Endothelial cell of umbilical vein (primary cell): ENCODE measurements around the gene LORICRIN. TPM values are rescaled to one million over a fixed set of nuclear protein-coding genes. Genes with fewer than 3 reads are reported as not detected.

ENCODE experiments used
- BruUV-seq: library from RNA; stranded (reverse); fragments of 400-500 nt; replicated peaks from 2 replicates; lab custom pipeline; 2021; lab: Mats Ljungman, UMichigan
- CTCF ChIA-PET: fragments of 300-600, 350-600 bp; sonication (Branson Sonifier 250); formaldehyde crosslinking; loops from one replicate; lab custom pipeline; 2021; ENCODE audit warnings: antibody characterized with exemption, inconsistent platforms; lab: Charles Lee
- POLR2A ChIA-PET: fragments of 300-600, 350-600 bp; sonication (Branson Sonifier 250); formaldehyde crosslinking; loops from one replicate; lab custom pipeline; 2021; ENCODE audit warnings: antibody characterized with exemption, inconsistent platforms; lab: Charles Lee
- DNase-seq: peaks from one replicate; pipeline ENCODE4 v3.0.0-alpha.2; 2011; ENCODE audit warnings: low read depth, low spot score
- FAIRE-seq: peaks from 2 replicates; lab custom pipeline; 2011; peaks lifted over from hg19 to GRCh38; lab: Jason Lieb, UNC
- H2AFZ ChIP-seq: 2 replicates; pipeline ENCODE4 v1.6.0; 2012; ENCODE audit warnings: low read depth, low read length, control low read depth, inconsistent platforms
- H3K27ac ChIP-seq: 2 replicates; pipeline ENCODE4 v1.5.1; 2011; ENCODE audit warnings: low read depth, mild to moderate bottlenecking, control low read depth, low read length, moderate library complexity; ENCODE audit not compliant: insufficient read depth
- H3K27me3 ChIP-seq, 2 experiments: 2 replicates each; pipeline versions ENCODE4 v1.6.0 to v1.6.1; 2011; ENCODE audit warnings: low read length in 2 of 2, mixed read lengths in 1 of 2; ENCODE audit not compliant: control insufficient read depth in 2 of 2, insufficient read depth in 2 of 2
- H3K36me3 ChIP-seq, 2 experiments: 2 replicates in 1 of 2; 3 replicates in 1 of 2; pipeline ENCODE4 v1.5.1; 2011; ENCODE audit warnings: low read length in 2 of 2, mild to moderate bottlenecking in 1 of 2, moderate library complexity in 1 of 2; ENCODE audit not compliant: control insufficient read depth in 2 of 2, insufficient read depth in 2 of 2; ENCODE audit errors: extremely low read depth in 1 of 2
- H3K4me1 ChIP-seq: 3 replicates; pipeline ENCODE4 v1.5.1; 2011; ENCODE audit warnings: mild to moderate bottlenecking, low read length; ENCODE audit not compliant: control insufficient read depth, insufficient read depth; ENCODE audit errors: extremely low read depth
- H3K4me2 ChIP-seq: 2 replicates; pipeline ENCODE4 v1.6.1; 2011; ENCODE audit warnings: low read length, control low read depth, mixed read lengths; ENCODE audit not compliant: insufficient read depth
- H3K4me3 ChIP-seq, 3 experiments: fragments of 200-600 bp in 1 of 3; sonication (generic), shearing (Covaris generic) in 1 of 3; replicated peaks in 1 of 3; 2 replicates each; pipeline ENCODE4 v1.5.1; 2011 to 2016; ENCODE audit warnings: control low read depth in 3 of 3, low read length in 3 of 3, mild to moderate bottlenecking in 2 of 3, inconsistent platforms in 1 of 3, low read depth in 1 of 3, moderate library complexity in 1 of 3; ENCODE audit not compliant: insufficient read depth in 1 of 3
- H3K79me2 ChIP-seq: 2 replicates; pipeline ENCODE4 v1.6.0; 2012; ENCODE audit warnings: low read length, inconsistent platforms; ENCODE audit not compliant: control insufficient read depth, insufficient read depth
- H3K9ac ChIP-seq: replicated peaks from 2 replicates; pipeline ENCODE3; 2011; ENCODE audit warnings: low read length, control low read depth; ENCODE audit not compliant: insufficient read depth; ENCODE audit errors: extremely low read depth
- H3K9me1 ChIP-seq: replicated peaks from 3 replicates; pipeline ENCODE4 v1.6.0; 2011; ENCODE audit warnings: mild to moderate bottlenecking, low read length; ENCODE audit not compliant: control insufficient read depth, insufficient read depth; ENCODE audit errors: extremely low read depth
- H3K9me3 ChIP-seq: replicated peaks from 2 replicates; pipeline ENCODE4 v1.5.1; 2012; ENCODE audit warnings: low read length, inconsistent platforms; ENCODE audit not compliant: control insufficient read depth, insufficient read depth
- H4K20me1 ChIP-seq: replicated peaks from 2 replicates; pipeline ENCODE3; 2011; ENCODE audit warnings: mild to moderate bottlenecking, low read length; ENCODE audit not compliant: control insufficient read depth, insufficient read depth; ENCODE audit errors: extremely low read depth
- CTCF ChIP-seq, 2 donors: IDR thresholded peaks; 1 replicate in 1 of 2; 2 replicates in 1 of 2; pipeline ENCODE4 v1.5.1; 2011; ENCODE audit warnings: low read length in 2 of 2, mild to moderate bottlenecking in 2 of 2, moderate library complexity in 2 of 2, control low read depth in 1 of 2, inconsistent platforms in 1 of 2, low read depth in 1 of 2; ENCODE audit not compliant: insufficient read depth in 1 of 2; ENCODE audit errors: extremely low read depth in 1 of 2
- EZH2 ChIP-seq: IDR thresholded peaks from 2 replicates; pipeline ENCODE4 v1.6.1; 2012; ENCODE audit warnings: borderline replicate concordance, low read depth, mild to moderate bottlenecking, moderate library complexity, low read length, inconsistent platforms; ENCODE audit not compliant: severe bottlenecking
- FOS ChIP-seq: IDR thresholded peaks from 2 replicates; pipeline ENCODE4 v1.6.1; 2011; ENCODE audit warnings: mild to moderate bottlenecking, low read length, moderate library complexity, borderline replicate concordance; ENCODE audit not compliant: insufficient read depth
- GATA2 ChIP-seq: IDR thresholded peaks from 2 replicates; pipeline ENCODE4 v1.7.0; 2011; ENCODE audit warnings: low read depth, mild to moderate bottlenecking, moderate library complexity, mixed read lengths, low read length; ENCODE audit not compliant: insufficient read length, insufficient read depth
- JUN ChIP-seq: IDR thresholded peaks from 2 replicates; pipeline ENCODE4 v1.6.1; 2011; ENCODE audit warnings: borderline replicate concordance, low read depth; ENCODE audit not compliant: insufficient read length, insufficient read depth
- MAX ChIP-seq: IDR thresholded peaks from 2 replicates; pipeline ENCODE4 v1.6.1; 2011; ENCODE audit not compliant: insufficient read depth, insufficient read length
- MYC ChIP-seq: IDR thresholded peaks from one replicate; pipeline ENCODE4 v1.6.1; 2011; ENCODE audit warnings: mild to moderate bottlenecking, low read depth, low read length
- POLR2A ChIP-seq: IDR thresholded peaks from 2 replicates; pipeline ENCODE4 v1.6.1; 2012; ENCODE audit warnings: low read depth, mild to moderate bottlenecking, control low read depth, low read length
- POLR2AphosphoS5 ChIP-seq: IDR thresholded peaks from 2 replicates; pipeline ENCODE4 v1.6.1; 2012; ENCODE audit warnings: low read depth, mild to moderate bottlenecking, control low read depth, low read length, moderate library complexity; ENCODE audit not compliant: insufficient read depth
- dilution Hi-C: fragments of 300-500 bp; cut with MboI; formaldehyde crosslinking; loops from one replicate; pipeline ENCODE4 v1.15.0; 2019; ENCODE audit warnings: low sequenced_read_pairs; ENCODE audit not compliant: extremely low pct_ligation_motif_present
- intact Hi-C: fragments of 100-400 bp; cut with micrococcal nuclease; formaldehyde crosslinking; loops from one replicate; pipeline ENCODE4 v1.10.0; 2022
- polyA plus RNA-seq, 4 experiments: library from polyadenylated mRNA; depleted of rRNA in 3 of 4; stranded (reverse) in 3 of 4; unstranded in 1 of 4; fragments of >200 nt; gene quantifications; 2 replicates each; pipeline versions ENCODE4 v1.2.1 to v1.2.3, GENCODE V29; 2011 to 2012; ENCODE audit warnings: missing spikeins in 1 of 4
- total RNA-seq: library from RNA; stranded (reverse); gene quantifications from 2 replicates; pipeline ENCODE4 v1.2.3, GENCODE V29; 2021

Gene LORICRIN
- total and polyA plus RNA-seq, 2 donors (not counting 3 experiments of a cell fraction or from before 2014, with no cell fraction given): not detected

GRCh38 chr1:153246825-153247224 lies 12.7 kb upstream of the LORICRIN start:
- no peaks in the 10 kb centered on the region for H3K79me2 ChIP-seq
- no peaks in the 10 kb centered on the region for H3K36me3 ChIP-seq
- ChIA-PET CTCF (no interaction called here), POLR2A (no interaction called here)
- dilution Hi-C loops (no loop called here), intact Hi-C loops (no loop called here)
- no peaks in the 10 kb centered on the region for H3K9me1 ChIP-seq
- H3K9me3 ChIP-seq: no peaks in the 10 kb centered on the region
- H3K4me1 ChIP-seq: no peaks in the 10 kb centered on the region
- no peak overlapping the region for H3K27ac ChIP-seq
- H4K20me1 ChIP-seq: no peaks in the 10 kb centered on the region
- no peak for FAIRE-seq
- H3K4me2 ChIP-seq: no peak overlapping the region
- no TSS peak for BruUV-seq
- H3K27me3 ChIP-seq: no peaks in the 10 kb centered on the region
- no peak for DNase-seq
- no peak overlapping the region for H3K4me3 ChIP-seq
- TF ChIP-seq EZH2: no peak
- TF ChIP-seq MAX: no peak
- no peak for TF ChIP-seq GATA2
- TF ChIP-seq POLR2A: no peak
- no peak for TF ChIP-seq JUN
- no peak for TF ChIP-seq MYC
- no peak for TF ChIP-seq POLR2AphosphoS5
- TF ChIP-seq FOS: no peak
- no peak for TF ChIP-seq CTCF (IDR thresholded peaks at IDR 0.05; ENCODE audit: extremely low read depth in 1 of 2, insufficient read depth in 1 of 2, low read depth in 1 of 2, low read length in 2 of 2)
- no peak overlapping the region for H2AFZ ChIP-seq
- H3K9ac ChIP-seq: no peak overlapping the region
